GM21381 (cell line): Measurements from ENCODE around the gene LONP1.

Experiments
- ATAC-seq: cut with Tn5 transposase; IDR thresholded peaks from one replicate; pipeline ENCODE4 v1.9.1; 2021; ENCODE audit warnings: mild to moderate bottlenecking, moderate library complexity; ENCODE audit not compliant: unreplicated experiment

LONP1 gene

GRCh38 chr19:5680084-5680436 lies 39.9 kb downstream of the LONP1 start:
- ATAC-seq, result no peak

- no peak for ATAC-seq
Measured at GRCh38 chr19:5679289-5680083, 40.5 kb downstream of the LONP1 start.

- ATAC-seq, result no peak
Measured at GRCh38 chr19:5678071-5678718, 41.8 kb downstream of the LONP1 start.

- ATAC-seq, result no peak
Measured at GRCh38 chr19:5677580-5677979, 42.4 kb downstream of the LONP1 start.

- ATAC-seq, result no peak
Measured at GRCh38 chr19:5677136-5677535, 42.8 kb downstream of the LONP1 start.

- no peak for ATAC-seq
Measured at GRCh38 chr19:5676772-5677105, 43.2 kb downstream of the LONP1 start.

- ATAC-seq, result no peak
Measured at GRCh38 chr19:5676105-5676771, 43.7 kb downstream of the LONP1 start.

GRCh38 chr19:5674714-5675113 lies 45.2 kb downstream of the LONP1 start:
- no peak for ATAC-seq

- no peak for ATAC-seq
Measured at GRCh38 chr19:5673752-5674151, 46.2 kb downstream of the LONP1 start.

- ATAC-seq, result no peak
Measured at GRCh38 chr19:5672708-5673459, 47.1 kb downstream of the LONP1 start.

GRCh38 chr19:5671600-5671999 lies 48.3 kb downstream of the LONP1 start:
- ATAC-seq, result no peak

- no peak for ATAC-seq
Measured at GRCh38 chr19:5669212-5669611, 50.7 kb downstream of the LONP1 start.

- no peak for ATAC-seq
Measured at GRCh38 chr19:5667751-5668271, 52.1 kb downstream of the LONP1 start.

- no peak for ATAC-seq
Measured at GRCh38 chr19:5666921-5667610, 52.9 kb downstream of the LONP1 start.

- ATAC-seq, result no peak
Measured at GRCh38 chr19:5665781-5666513, 54.0 kb downstream of the LONP1 start.

GRCh38 chr19:5664515-5664914 lies 55.4 kb downstream of the LONP1 start:
- no peak for ATAC-seq

GRCh38 chr19:5663904-5664303 lies 56.0 kb downstream of the LONP1 start:
- no peak for ATAC-seq

GRCh38 chr19:5661483-5661882 lies 58.5 kb downstream of the LONP1 start:
- no peak for ATAC-seq

GRCh38 chr19:5655412-5655811 lies 64.5 kb downstream of the LONP1 start:
- ATAC-seq, result no peak

- ATAC-seq, result no peak
Measured at GRCh38 chr19:5654931-5655330, 65.0 kb downstream of the LONP1 start.
